HCT116 (cell line): ENCODE results near the gene SGMS1. TPM values are rescaled to one million over a fixed set of nuclear protein-coding genes. Genes with fewer than 3 reads are reported as not detected.
A peak's percentile ranks its signal among the peaks of the same experiment; 100 is the strongest.

Experiments
- ATAC-seq: fragments of 200-7000 bp; cut with Tn5 transposase; 2 replicates; pipeline ENCODE4 v1.9.1; 2020; ENCODE audit warnings: mild to moderate bottlenecking, moderate library complexity
- BruUV-seq: library from RNA; stranded (reverse); fragments of 400-500 nt; replicated peaks from 2 replicates; lab custom pipeline; 2021; lab: Mats Ljungman, UMichigan
- CTCF ChIA-PET: fragments of 300-600 bp; sonication (Branson Sonifier 250); formaldehyde crosslinking; loops from one replicate; lab custom pipeline; 2021; ENCODE audit warnings: antibody characterized with exemption; lab: Charles Lee
- POLR2A ChIA-PET: fragments of 300-600, 350-600 bp; sonication (Branson Sonifier 250); formaldehyde crosslinking; loops from one replicate; lab custom pipeline; 2021; ENCODE audit warnings: antibody characterized with exemption; lab: Charles Lee
- RAD21 ChIA-PET, 2 experiments: fragments of 300-600 bp; sonication (Branson Sonifier 250); formaldehyde crosslinking; loops; one replicate each; lab custom pipeline; 2023; ENCODE audit warnings: low total read pairs in 2 of 2; ENCODE audit not compliant: uncharacterized antibody in 2 of 2, unreplicated experiment in 2 of 2, low non-redundant PET in 1 of 2; lab: Charles Lee
- DNase-seq: peaks from one replicate; pipeline ENCODE4 v3.0.0-alpha.2; 2010; ENCODE audit warnings: low read depth, low spot score
- H2AFZ ChIP-seq: fragments of 200-600 bp; shearing (Covaris generic), sonication (generic); 2 replicates; pipeline ENCODE4 v1.6.1; 2017; ENCODE audit warnings: low read depth, mixed run types, mixed read lengths, antibody characterized with exemption, low read length; ENCODE audit not compliant: poor library complexity, severe bottlenecking
- H3K27ac ChIP-seq: 2 replicates; pipeline ENCODE4 v1.5.1; 2012; ENCODE audit warnings: low read depth, low read length
- H3K27me3 ChIP-seq: fragments of 200-600 bp; sonication (generic); 2 replicates; pipeline ENCODE4 v1.6.1; 2016; ENCODE audit warnings: mixed run types, low read length, mixed read lengths; ENCODE audit not compliant: insufficient read depth
- H3K36me3 ChIP-seq, 2 experiments: fragments of 200-500 bp in 1 of 2; fragments of 200-600 bp in 1 of 2; sonication (Bioruptor generic) in 1 of 2; sonication (generic) in 1 of 2; 2 replicates each; pipeline versions ENCODE4 v1.5.1 to v1.6.1; 2014 to 2016; ENCODE audit warnings: low read length in 2 of 2, inconsistent platforms in 1 of 2, mixed read lengths in 1 of 2, mixed run types in 1 of 2; ENCODE audit not compliant: insufficient read depth in 2 of 2, control insufficient read depth in 1 of 2
- H3K4me1 ChIP-seq, 2 experiments: fragments of 200-600 bp in 1 of 2; sonication (generic) in 1 of 2; 2 replicates each; pipeline versions ENCODE4 v1.5.1 to v1.6.1; 2012 to 2017; ENCODE audit warnings: low read length in 2 of 2, inconsistent platforms in 1 of 2, mild to moderate bottlenecking in 1 of 2, mixed read lengths in 1 of 2, mixed run types in 1 of 2, moderate library complexity in 1 of 2; ENCODE audit not compliant: insufficient read depth in 2 of 2, control insufficient read depth in 1 of 2
- H3K4me2 ChIP-seq: fragments of 200-600 bp; sonication (generic); 2 replicates; pipeline ENCODE4 v1.6.1; 2017; ENCODE audit warnings: mixed run types, low read length, mixed read lengths
- H3K4me3 ChIP-seq, 2 experiments: fragments of 200-600 bp in 1 of 2; sonication (generic) in 1 of 2; replicated peaks in 1 of 2; 2 replicates each; pipeline ENCODE4 v1.5.1; 2011 to 2016; ENCODE audit warnings: low read length in 2 of 2, control low read depth in 1 of 2, low read depth in 1 of 2, mild to moderate bottlenecking in 1 of 2, mixed read lengths in 1 of 2, mixed run types in 1 of 2
- H3K79me2 ChIP-seq: fragments of 200-600 bp; sonication (generic); 2 replicates; pipeline ENCODE4 v1.6.1; 2017; ENCODE audit warnings: mild to moderate bottlenecking, mixed run types, low read length, moderate library complexity, mixed read lengths; ENCODE audit not compliant: insufficient read depth
- H3K9ac ChIP-seq: fragments of 200-600 bp; sonication (generic); 2 replicates; pipeline ENCODE4 v1.6.1; 2016; ENCODE audit warnings: low read length, mixed read lengths
- H3K9me2 ChIP-seq: fragments of 200-600 bp; sonication (generic), shearing (Covaris generic); 2 replicates; pipeline ENCODE4 v1.6.1; 2017; ENCODE audit warnings: mixed run types, mild to moderate bottlenecking, moderate library complexity; ENCODE audit not compliant: insufficient read depth
- H3K9me3 ChIP-seq, 2 experiments: fragments of 200-500 bp in 1 of 2; fragments of 200-600 bp in 1 of 2; sonication (Bioruptor generic) in 1 of 2; sonication (generic) in 1 of 2; 2 replicates each; pipeline ENCODE4 v1.6.1; 2014 to 2017; ENCODE audit warnings: low read length in 2 of 2, mixed read lengths in 2 of 2, inconsistent platforms in 1 of 2, low read depth in 1 of 2, mild to moderate bottlenecking in 1 of 2, mixed run types in 1 of 2, moderate library complexity in 1 of 2; ENCODE audit not compliant: control insufficient read depth in 1 of 2, insufficient read depth in 1 of 2
- H4K20me1 ChIP-seq: fragments of 200-600 bp; sonication (generic), shearing (Covaris generic); 2 replicates; pipeline ENCODE4 v1.6.1; 2017; ENCODE audit warnings: mixed run types, mild to moderate bottlenecking, moderate library complexity; ENCODE audit not compliant: insufficient read depth
- EGR1 ChIP-seq: IDR thresholded peaks from 2 replicates; pipeline ENCODE4 v1.6.1; 2012; ENCODE audit warnings: low read depth
- EZH2 ChIP-seq: fragments of 200-600 bp; sonication (generic); IDR thresholded peaks from 2 replicates; pipeline ENCODE4 v1.6.1; 2017; ENCODE audit warnings: antibody characterized with exemption, mixed run types
- JUND ChIP-seq: IDR thresholded peaks from 2 replicates; pipeline ENCODE4 v1.6.1; 2012
- POLR2AphosphoS5 ChIP-seq: IDR thresholded peaks from 2 replicates; pipeline ENCODE4 v1.6.1; 2011; ENCODE audit warnings: mild to moderate bottlenecking, low read depth, low read length, moderate library complexity
- RAD21 ChIP-seq: IDR thresholded peaks from 2 replicates; pipeline ENCODE4 v1.6.1; 2012; ENCODE audit warnings: low read depth, mild to moderate bottlenecking
- YY1 ChIP-seq: IDR thresholded peaks from 2 replicates; pipeline ENCODE4 v1.6.1; 2011; ENCODE audit warnings: low read length, low read depth, moderate library complexity, mild to moderate bottlenecking; ENCODE audit not compliant: insufficient replicate concordance; ENCODE audit errors: extremely low read depth
- intact Hi-C: fragments of 100-400 bp; cut with micrococcal nuclease; formaldehyde crosslinking; loops from 2 replicates; pipeline ENCODE4 v1.10.0; 2022
- total RNA-seq: library from RNA; stranded (reverse); gene quantifications from one replicate; pipeline ENCODE4 v1.2.1, GENCODE V29; 2021; ENCODE audit not compliant: unreplicated experiment
- TF ChIP-seq, protein P1 (sequence below), 3 experiments: fragments of 200-600 bp in 1 of 3; sonication (generic) in 1 of 3; IDR thresholded peaks in 2 of 3; conservative IDR thresholded peaks in 1 of 3; 2 replicates each; pipeline ENCODE4 v1.5.1; 2012 to 2017; ENCODE audit warnings: low read depth in 2 of 3, low read length in 2 of 3, antibody characterized with exemption in 1 of 3, borderline replicate concordance in 1 of 3, control low read depth in 1 of 3, mild to moderate bottlenecking in 1 of 3, mixed read lengths in 1 of 3, mixed run types in 1 of 3, moderate library complexity in 1 of 3; ENCODE audit not compliant: insufficient read depth in 1 of 3

SGMS1 gene
- total RNA-seq, 1 experiment from 2014 or later = 29.1 TPM

DNA sequence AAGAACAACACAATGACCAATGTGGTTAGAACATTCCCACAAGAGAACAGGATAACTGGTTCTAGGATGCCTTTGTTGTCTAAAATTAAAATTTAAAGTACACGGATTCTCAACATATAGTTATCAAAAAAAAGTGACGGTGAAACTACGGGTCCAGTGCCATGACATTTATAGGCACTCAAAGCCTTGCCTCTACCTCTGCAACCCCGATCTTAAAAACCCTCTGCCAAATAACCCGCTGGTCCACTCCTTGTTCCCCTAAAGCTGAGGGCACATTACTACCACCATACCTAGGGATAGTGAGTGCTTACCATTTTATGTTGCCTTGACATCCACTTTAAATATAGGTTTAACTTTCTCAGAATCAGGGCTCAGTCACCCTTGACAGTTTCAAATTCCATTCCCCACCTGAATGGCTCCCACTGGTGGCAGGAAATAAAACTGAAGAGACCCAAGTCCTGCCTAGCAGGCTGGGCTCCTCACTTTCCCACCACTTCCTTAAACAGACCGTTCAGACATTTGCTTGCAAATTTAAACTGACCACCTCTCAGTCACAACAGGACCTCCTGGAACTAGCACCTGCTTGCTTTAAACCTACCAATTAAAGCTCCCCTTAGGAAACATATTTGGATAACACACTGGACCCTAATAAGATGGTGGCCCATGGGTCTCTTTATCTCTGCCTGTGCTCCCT is 202.6 kb downstream of the SGMS1 start:
- Histone ChIP-seq H3K4me3 (no peak overlapping the region), H4K20me1 (no peaks in the 10 kb centered on the region), H3K27me3 (no peaks in the 10 kb centered on the region), H3K9me2 (no peaks in the 10 kb centered on the region), H3K79me2 (peaks cover 16% of the 10 kb centered on the region), H3K9ac (no peak overlapping the region), H3K9me3 (no peaks in the 10 kb centered on the region), H3K27ac (no peak overlapping the region), H3K4me2 (no peak overlapping the region), H2AFZ (no peak overlapping the region), H3K36me3 (no peaks in the 10 kb centered on the region), H3K4me1 (peaks cover 11 to 40% of the 10 kb centered on the region in 2 experiments)
- no peak for DNase-seq
- RAD21 ChIA-PET = no interaction called here
- CTCF ChIA-PET = interaction anchor here (1.0 kb wide), 1 partner anchor 53 kb away, joined by 4 read pairs; no protein-coding TSS in a partner anchor
- no peak for TF ChIP-seq YY1
- TF ChIP-seq RAD21 = peak; percentile 73
- TF ChIP-seq, protein P1, sequence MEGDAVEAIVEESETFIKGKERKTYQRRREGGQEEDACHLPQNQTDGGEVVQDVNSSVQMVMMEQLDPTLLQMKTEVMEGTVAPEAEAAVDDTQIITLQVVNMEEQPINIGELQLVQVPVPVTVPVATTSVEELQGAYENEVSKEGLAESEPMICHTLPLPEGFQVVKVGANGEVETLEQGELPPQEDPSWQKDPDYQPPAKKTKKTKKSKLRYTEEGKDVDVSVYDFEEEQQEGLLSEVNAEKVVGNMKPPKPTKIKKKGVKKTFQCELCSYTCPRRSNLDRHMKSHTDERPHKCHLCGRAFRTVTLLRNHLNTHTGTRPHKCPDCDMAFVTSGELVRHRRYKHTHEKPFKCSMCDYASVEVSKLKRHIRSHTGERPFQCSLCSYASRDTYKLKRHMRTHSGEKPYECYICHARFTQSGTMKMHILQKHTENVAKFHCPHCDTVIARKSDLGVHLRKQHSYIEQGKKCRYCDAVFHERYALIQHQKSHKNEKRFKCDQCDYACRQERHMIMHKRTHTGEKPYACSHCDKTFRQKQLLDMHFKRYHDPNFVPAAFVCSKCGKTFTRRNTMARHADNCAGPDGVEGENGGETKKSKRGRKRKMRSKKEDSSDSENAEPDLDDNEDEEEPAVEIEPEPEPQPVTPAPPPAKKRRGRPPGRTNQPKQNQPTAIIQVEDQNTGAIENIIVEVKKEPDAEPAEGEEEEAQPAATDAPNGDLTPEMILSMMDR (IDR thresholded peaks at IDR 0.05 in 2 of 3, conservative IDR thresholded peaks at IDR 0.05 in 1 of 3; ENCODE audit: borderline replicate concordance in 1 of 3, insufficient read depth in 1 of 3, low read depth in 2 of 3, low read length in 2 of 3) = peak; percentile 52 to 84 (median 80)
- TF ChIP-seq JUND = no peak
- TF ChIP-seq POLR2AphosphoS5 = no peak
- TF ChIP-seq EZH2 = no peak
- TF ChIP-seq EGR1 = no peak
- intact Hi-C loops = loop anchor here (5.0 kb wide), 1 partner anchor 54 kb away; no protein-coding TSS in a partner anchor
- no TSS peak for BruUV-seq
- POLR2A ChIA-PET = no interaction called here
- peak; percentile 39 for ATAC-seq
